Brain pericyte (primary cell): ENCODE measurements around the gene SLC34A2.
"Not testable (repeated sequence)": the region's sequence is repeated elsewhere in the genome, so short reads cannot be mapped to it uniquely, and the experiment has no call there.

Experiments used
- DNase-seq: peaks from one replicate; pipeline ENCODE4 v3.0.0-alpha.2; 2012; ENCODE audit warnings: low read depth, low spot score

Gene SLC34A2

GRCh38 chr4:25658777-25659176, 3.1 kb downstream of the SLC34A2 start:
- DNase-seq: no peak

GRCh38 chr4:25661441-25661840, 5.8 kb downstream of the SLC34A2 start:
- not testable (repeated sequence) for DNase-seq

- no peak for DNase-seq
Observed at GRCh38 chr4:25662306-25662705, 6.7 kb downstream of the SLC34A2 start.

- no peak for DNase-seq
Observed at GRCh38 chr4:25663781-25664180, 8.1 kb downstream of the SLC34A2 start.

GRCh38 chr4:25666031-25666630, 10.5 kb downstream of the SLC34A2 start:
- DNase-seq: no peak

GRCh38 chr4:25667931-25668557, 12.4 kb downstream of the SLC34A2 start:
- no peak for DNase-seq

- no peak for DNase-seq
Observed at GRCh38 chr4:25670991-25671390, 15.3 kb downstream of the SLC34A2 start.

GRCh38 chr4:25672756-25673155, 17.1 kb downstream of the SLC34A2 start:
- no peak for DNase-seq

- DNase-seq: no peak
Observed at GRCh38 chr4:25674386-25674785, 18.7 kb downstream of the SLC34A2 start.

- no peak for DNase-seq
Observed at GRCh38 chr4:25676221-25676620, 20.6 kb downstream of the SLC34A2 start.

GRCh38 chr4:25677157-25677556, 21.5 kb downstream of the SLC34A2 start:
- no peak for DNase-seq

- DNase-seq: no peak
Observed at GRCh38 chr4:25677943-25678342, 22.3 kb downstream of the SLC34A2 start.

- DNase-seq: no peak
Observed at GRCh38 chr4:25687773-25688172, 32.1 kb downstream of the SLC34A2 start.

- no peak for DNase-seq
Observed at GRCh38 chr4:25694466-25694865, 38.8 kb downstream of the SLC34A2 start.

GRCh38 chr4:25696409-25696808, 40.8 kb downstream of the SLC34A2 start:
- DNase-seq: no peak

- no peak for DNase-seq
Observed at GRCh38 chr4:25697516-25697915, 41.9 kb downstream of the SLC34A2 start.

GRCh38 chr4:25700661-25701060, 45.0 kb downstream of the SLC34A2 start:
- no peak for DNase-seq

GRCh38 chr4:25702848-25703247, 47.2 kb downstream of the SLC34A2 start:
- DNase-seq: no peak

- DNase-seq: no peak
Observed at GRCh38 chr4:25703731-25704388, 48.2 kb downstream of the SLC34A2 start.

- DNase-seq: no peak
Observed at GRCh38 chr4:25704516-25704915, 48.9 kb downstream of the SLC34A2 start.

- no peak for DNase-seq
Observed at GRCh38 chr4:25710637-25711036, 55.0 kb downstream of the SLC34A2 start.

GRCh38 chr4:25712611-25713010, 57.0 kb downstream of the SLC34A2 start:
- no peak for DNase-seq

- no peak for DNase-seq
Observed at GRCh38 chr4:25713812-25714211, 58.2 kb downstream of the SLC34A2 start.
